Astrocyte (in vitro differentiated cells and primary cell): ENCODE measurements around the gene WDR37. TPM values are rescaled to one million over a fixed set of nuclear protein-coding genes. Genes with fewer than 3 reads are reported as not detected.

Experiments used
- DNase-seq: peaks from one replicate; pipeline ENCODE4 v3.0.0-alpha.2; 2010; ENCODE audit warnings: low read depth
- FAIRE-seq: peaks from 2 replicates; lab custom pipeline; 2011; peaks lifted over from hg19 to GRCh38; lab: Jason Lieb, UNC
- H2AFZ ChIP-seq: 2 replicates; pipeline ENCODE4 v1.6.0; 2012; ENCODE audit warnings: low read depth, low read length, inconsistent platforms
- H3K27ac ChIP-seq: 2 replicates; pipeline ENCODE4 v1.5.1; 2011; ENCODE audit warnings: low read depth, low read length, inconsistent platforms
- H3K27me3 ChIP-seq: 2 replicates; pipeline ENCODE4 v1.6.0; 2011; ENCODE audit warnings: low read length, inconsistent platforms; ENCODE audit not compliant: insufficient read depth
- H3K36me3 ChIP-seq: 2 replicates; pipeline ENCODE4 v1.5.1; 2011; ENCODE audit warnings: low read length, inconsistent platforms; ENCODE audit not compliant: insufficient read depth
- H3K4me1 ChIP-seq: 2 replicates; pipeline ENCODE4 v1.5.1; 2011; ENCODE audit warnings: low read length, inconsistent platforms; ENCODE audit not compliant: insufficient read depth
- H3K4me2 ChIP-seq: 2 replicates; pipeline ENCODE4 v1.6.0; 2012; ENCODE audit warnings: low read length, inconsistent platforms
- H3K4me3 ChIP-seq: 2 replicates; pipeline ENCODE4 v1.5.1; 2011; ENCODE audit warnings: low read depth, mild to moderate bottlenecking, low read length, inconsistent platforms; ENCODE audit not compliant: insufficient read depth
- H3K79me2 ChIP-seq: 2 replicates; pipeline ENCODE4 v1.6.0; 2012; ENCODE audit warnings: mild to moderate bottlenecking, low read length, inconsistent platforms; ENCODE audit not compliant: insufficient read depth
- H3K9ac ChIP-seq: 2 replicates; pipeline ENCODE4 v1.6.0; 2012; ENCODE audit warnings: mild to moderate bottlenecking, low read length, inconsistent platforms
- H3K9me3 ChIP-seq: 2 replicates; pipeline ENCODE4 v1.5.1; 2012; ENCODE audit warnings: low read depth, mild to moderate bottlenecking, low read length, inconsistent platforms; ENCODE audit not compliant: insufficient read depth
- H4K20me1 ChIP-seq: 2 replicates; pipeline ENCODE4 v1.6.0; 2012; ENCODE audit warnings: low read length, inconsistent platforms; ENCODE audit not compliant: insufficient read depth
- H3K27ac Mint-ChIP-seq: one replicate; pipeline ENCODE4 v1.8.0; 2021; ENCODE audit warnings: mild to moderate bottlenecking, mixed read lengths; ENCODE audit not compliant: unreplicated experiment
- H3K27me3 Mint-ChIP-seq: one replicate; pipeline ENCODE4 v1.8.0; 2021; ENCODE audit warnings: low read depth, mixed read lengths; ENCODE audit not compliant: unreplicated experiment
- H3K36me3 Mint-ChIP-seq: one replicate; pipeline ENCODE4 v1.8.0; 2021; ENCODE audit warnings: low read depth, mixed read lengths; ENCODE audit not compliant: unreplicated experiment
- H3K4me1 Mint-ChIP-seq: one replicate; pipeline ENCODE4 v1.8.0; 2021; ENCODE audit warnings: low read depth, mixed read lengths; ENCODE audit not compliant: unreplicated experiment
- H3K4me3 Mint-ChIP-seq: one replicate; pipeline ENCODE4 v1.8.0; 2021; ENCODE audit warnings: mild to moderate bottlenecking, moderate library complexity, mixed read lengths; ENCODE audit not compliant: unreplicated experiment
- H3K9me3 Mint-ChIP-seq: one replicate; pipeline ENCODE4 v1.8.0; 2021; ENCODE audit warnings: mild to moderate bottlenecking, mixed read lengths; ENCODE audit not compliant: unreplicated experiment
- CTCF ChIP-seq: IDR thresholded peaks from 2 replicates; pipeline ENCODE4 v1.5.1; 2011; ENCODE audit warnings: low read depth, mild to moderate bottlenecking, inconsistent platforms, low read length, moderate library complexity; ENCODE audit not compliant: insufficient read depth
- EZH2 ChIP-seq: IDR thresholded peaks from 2 replicates; pipeline ENCODE4 v1.6.1; 2012; ENCODE audit warnings: mild to moderate bottlenecking, low read length, inconsistent platforms; ENCODE audit not compliant: insufficient read depth
- total RNA-seq: library from RNA; stranded (reverse); gene quantifications from 2 replicates; pipeline ENCODE4 v1.2.1, GENCODE V29; 2021

The WDR37 gene
- total RNA-seq, 1 donor from 2014 or later, result 22.8 TPM

GRCh38 chr10:1059902-1060301 lies 3.7 kb downstream of the WDR37 start:
- no peak overlapping the region for H3K4me3 ChIP-seq
- Mint-ChIP-seq H3K27me3 (no peaks in the 10 kb centered on the region), H3K4me3 (no peak overlapping the region), H3K27ac (peak overlapping the region; percentile 42), H3K36me3 (no peaks in the 10 kb centered on the region), H3K9me3 (no peaks in the 10 kb centered on the region), H3K4me1 (peaks cover 21% of the 10 kb centered on the region)
- H3K4me2 ChIP-seq, result no peak overlapping the region
- no peaks in the 10 kb centered on the region for H3K9me3 ChIP-seq
- no peak for FAIRE-seq
- peaks cover 46% of the 10 kb centered on the region for H4K20me1 ChIP-seq
- peaks cover 6% of the 10 kb centered on the region for H3K36me3 ChIP-seq
- DNase-seq, result no peak
- H2AFZ ChIP-seq, result no peak overlapping the region
- H3K27ac ChIP-seq, result no peak overlapping the region
- H3K27me3 ChIP-seq, result no peaks in the 10 kb centered on the region
- H3K4me1 ChIP-seq, result peaks cover 29% of the 10 kb centered on the region
- peaks cover 88% of the 10 kb centered on the region for H3K79me2 ChIP-seq
- TF ChIP-seq EZH2, result no peak
- no peak for TF ChIP-seq CTCF
- no peak overlapping the region for H3K9ac ChIP-seq

GRCh38 chr10:1061930-1062774 lies 6.0 kb downstream of the WDR37 start:
- Mint-ChIP-seq H3K4me1 (peaks cover 19% of the 10 kb centered on the region), H3K9me3 (no peaks in the 10 kb centered on the region), H3K4me3 (no peak overlapping the region), H3K36me3 (no peaks in the 10 kb centered on the region), H3K27ac (no peak overlapping the region), H3K27me3 (no peaks in the 10 kb centered on the region)
- TF ChIP-seq EZH2 (no peak), CTCF (no peak)
- peak overlapping the region; percentile 73 for H3K4me2 ChIP-seq
- H3K9me3 ChIP-seq, result no peaks in the 10 kb centered on the region
- peaks cover 87% of the 10 kb centered on the region for H3K79me2 ChIP-seq
- peak overlapping the region; percentile 34 for H3K4me3 ChIP-seq
- H3K27ac ChIP-seq, result peak overlapping the region; percentile 35
- H3K9ac ChIP-seq, result peak overlapping the region; percentile 19
- H2AFZ ChIP-seq, result no peak overlapping the region
- no peaks in the 10 kb centered on the region for H3K27me3 ChIP-seq
- FAIRE-seq (peak; percentile 54), DNase-seq (peak; percentile 85)
- H3K4me1 ChIP-seq, result peaks cover 24% of the 10 kb centered on the region
- peaks cover 8% of the 10 kb centered on the region for H3K36me3 ChIP-seq
- peaks cover 43% of the 10 kb centered on the region for H4K20me1 ChIP-seq
